ENCODE data around the gene DCDC2.

DNA sequence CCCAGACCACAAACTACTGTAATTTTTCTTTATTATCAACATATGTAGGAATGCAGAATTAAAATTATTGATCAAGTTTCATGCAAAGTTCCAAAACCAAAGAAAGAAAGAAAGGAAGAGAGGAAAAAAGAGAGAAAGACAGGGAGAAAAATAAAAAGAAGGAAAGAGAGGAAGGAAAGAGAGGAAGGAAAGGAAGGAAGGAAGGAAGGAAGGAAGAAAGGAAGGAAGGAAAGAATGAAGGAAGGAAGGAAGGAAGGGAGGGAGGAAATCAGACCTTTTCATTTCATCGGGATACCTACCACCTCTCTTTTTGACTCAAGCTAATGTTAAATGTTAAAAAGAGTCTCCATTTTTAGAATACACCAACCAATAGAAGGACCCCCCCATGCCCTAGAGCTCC, 31.9 kb downstream of the DCDC2 start:
- TF ChIP-seq, protein P1, sequence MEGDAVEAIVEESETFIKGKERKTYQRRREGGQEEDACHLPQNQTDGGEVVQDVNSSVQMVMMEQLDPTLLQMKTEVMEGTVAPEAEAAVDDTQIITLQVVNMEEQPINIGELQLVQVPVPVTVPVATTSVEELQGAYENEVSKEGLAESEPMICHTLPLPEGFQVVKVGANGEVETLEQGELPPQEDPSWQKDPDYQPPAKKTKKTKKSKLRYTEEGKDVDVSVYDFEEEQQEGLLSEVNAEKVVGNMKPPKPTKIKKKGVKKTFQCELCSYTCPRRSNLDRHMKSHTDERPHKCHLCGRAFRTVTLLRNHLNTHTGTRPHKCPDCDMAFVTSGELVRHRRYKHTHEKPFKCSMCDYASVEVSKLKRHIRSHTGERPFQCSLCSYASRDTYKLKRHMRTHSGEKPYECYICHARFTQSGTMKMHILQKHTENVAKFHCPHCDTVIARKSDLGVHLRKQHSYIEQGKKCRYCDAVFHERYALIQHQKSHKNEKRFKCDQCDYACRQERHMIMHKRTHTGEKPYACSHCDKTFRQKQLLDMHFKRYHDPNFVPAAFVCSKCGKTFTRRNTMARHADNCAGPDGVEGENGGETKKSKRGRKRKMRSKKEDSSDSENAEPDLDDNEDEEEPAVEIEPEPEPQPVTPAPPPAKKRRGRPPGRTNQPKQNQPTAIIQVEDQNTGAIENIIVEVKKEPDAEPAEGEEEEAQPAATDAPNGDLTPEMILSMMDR (IDR thresholded peaks at IDR 0.05 in 8 of 11, conservative IDR thresholded peaks at IDR 0.05 in 3 of 11), result no peak
- no peak for TF ChIP-seq POLR2AphosphoS5 (IDR thresholded peaks at IDR 0.05)
